Measurements from ENCODE around the gene COMMD7. TPM values are rescaled to one million over a fixed set of nuclear protein-coding genes. Genes with fewer than 3 reads are reported as not detected.

COMMD7 gene
- polyA plus RNA-seq, 1 experiment, result 84.8 TPM

- no peaks in the 10 kb centered on the region for H3K27me3 ChIP-seq (ENCODE audit: control insufficient read depth, insufficient read depth, low read length)
- POLR2A ChIA-PET, result interaction anchor here (0.6 kb wide), 1 partner anchor 480 kb away, joined by 4 read pairs; no protein-coding TSS in a partner anchor
Measured at GRCh38 chr20:32667027-32667426, 76.2 kb downstream of the COMMD7 start.

GRCh38 chr20:32664678-32665159, 78.5 kb downstream of the COMMD7 start:
- POLR2A ChIA-PET, result no interaction called here
- no peak overlapping the region for H3K4me3 ChIP-seq (ENCODE audit: low read depth, low read length)

More at GRCh38 chr20:32667027-32667426, 76.2 kb downstream of the COMMD7 start:
- CTCF ChIA-PET, result interaction anchor here (0.5 to 1.4 kb wide), 3 partner anchors 13 to 123 kb away, joined by 3 to 5 read pairs (median 4); no protein-coding TSS in a partner anchor
- no peak for TF ChIP-seq CTCF (IDR thresholded peaks at IDR 0.05; ENCODE audit: low read depth, low read length)
- Histone ChIP-seq H3K9me3 (ENCODE audit: control insufficient read depth, insufficient read depth, low read length) (no peaks in the 10 kb centered on the region; the same call in 1 of the 2 replicates), H3K4me3 (ENCODE audit: low read depth, low read length) (no peak overlapping the region), H3K27ac (ENCODE audit: low read depth, low read length) (no peak overlapping the region)
- DNase-seq (ENCODE audit: low read depth, low spot score), result no peak

GRCh38 chr20:32664012-32664677, 79.1 kb downstream of the COMMD7 start:
- H3K27me3 ChIP-seq (ENCODE audit: control insufficient read depth, insufficient read depth, low read length), result no peaks in the 10 kb centered on the region
- TF ChIP-seq CTCF (IDR thresholded peaks at IDR 0.05; ENCODE audit: low read depth, low read length), result no peak
- H3K4me3 ChIP-seq (ENCODE audit: low read depth, low read length), result no peak overlapping the region
- peaks cover 4% of the 10 kb centered on the region; the same call in 1 of the 2 replicates for H3K9me3 ChIP-seq (ENCODE audit: control insufficient read depth, insufficient read depth, low read length)
- ChIA-PET POLR2A (no interaction called here), CTCF (interaction anchor here (0.6 to 1.1 kb wide), 2 partner anchors 114 to 379 kb away, joined by 3 to 4 read pairs; no protein-coding TSS in a partner anchor)
- DNase-seq (ENCODE audit: low read depth, low spot score), result no peak
- H3K27ac ChIP-seq (ENCODE audit: low read depth, low read length), result no peak overlapping the region

More at GRCh38 chr20:32664678-32665159, 78.5 kb downstream of the COMMD7 start:
- no peak for DNase-seq (ENCODE audit: low read depth, low spot score)
- no peaks in the 10 kb centered on the region for H3K27me3 ChIP-seq (ENCODE audit: control insufficient read depth, insufficient read depth, low read length)
- H3K9me3 ChIP-seq (ENCODE audit: control insufficient read depth, insufficient read depth, low read length), result peaks cover 4% of the 10 kb centered on the region; the same call in 1 of the 2 replicates
- TF ChIP-seq CTCF (IDR thresholded peaks at IDR 0.05; ENCODE audit: low read depth, low read length), result no peak
- H3K27ac ChIP-seq (ENCODE audit: low read depth, low read length), result no peak overlapping the region
- CTCF ChIA-PET, result no interaction called here

- H3K9me3 ChIP-seq (ENCODE audit: control insufficient read depth, insufficient read depth, low read length), result peaks cover 4% of the 10 kb centered on the region; the same call in 1 of the 2 replicates
- no peak for TF ChIP-seq CTCF (IDR thresholded peaks at IDR 0.05; ENCODE audit: low read depth, low read length)
- no peak for DNase-seq (ENCODE audit: low read depth, low spot score)
- H3K27me3 ChIP-seq (ENCODE audit: control insufficient read depth, insufficient read depth, low read length), result no peaks in the 10 kb centered on the region
- ChIA-PET CTCF (interaction anchor here (0.6 to 1.1 kb wide), 2 partner anchors 115 to 378 kb away, joined by 3 to 4 read pairs; no protein-coding TSS in a partner anchor), POLR2A (no interaction called here)
- no peak overlapping the region for H3K27ac ChIP-seq (ENCODE audit: low read depth, low read length)
- no peak overlapping the region for H3K4me3 ChIP-seq (ENCODE audit: low read depth, low read length)
Measured at GRCh38 chr20:32663335-32664011, 79.8 kb downstream of the COMMD7 start.
